ENCODE results near the gene FFAR1. TPM values are rescaled to one million over a fixed set of nuclear protein-coding genes. Genes with fewer than 3 reads are reported as not detected.

The FFAR1 gene
- total and polyA plus RNA-seq, 2 experiments from 2014 or later: not detected

DNA sequence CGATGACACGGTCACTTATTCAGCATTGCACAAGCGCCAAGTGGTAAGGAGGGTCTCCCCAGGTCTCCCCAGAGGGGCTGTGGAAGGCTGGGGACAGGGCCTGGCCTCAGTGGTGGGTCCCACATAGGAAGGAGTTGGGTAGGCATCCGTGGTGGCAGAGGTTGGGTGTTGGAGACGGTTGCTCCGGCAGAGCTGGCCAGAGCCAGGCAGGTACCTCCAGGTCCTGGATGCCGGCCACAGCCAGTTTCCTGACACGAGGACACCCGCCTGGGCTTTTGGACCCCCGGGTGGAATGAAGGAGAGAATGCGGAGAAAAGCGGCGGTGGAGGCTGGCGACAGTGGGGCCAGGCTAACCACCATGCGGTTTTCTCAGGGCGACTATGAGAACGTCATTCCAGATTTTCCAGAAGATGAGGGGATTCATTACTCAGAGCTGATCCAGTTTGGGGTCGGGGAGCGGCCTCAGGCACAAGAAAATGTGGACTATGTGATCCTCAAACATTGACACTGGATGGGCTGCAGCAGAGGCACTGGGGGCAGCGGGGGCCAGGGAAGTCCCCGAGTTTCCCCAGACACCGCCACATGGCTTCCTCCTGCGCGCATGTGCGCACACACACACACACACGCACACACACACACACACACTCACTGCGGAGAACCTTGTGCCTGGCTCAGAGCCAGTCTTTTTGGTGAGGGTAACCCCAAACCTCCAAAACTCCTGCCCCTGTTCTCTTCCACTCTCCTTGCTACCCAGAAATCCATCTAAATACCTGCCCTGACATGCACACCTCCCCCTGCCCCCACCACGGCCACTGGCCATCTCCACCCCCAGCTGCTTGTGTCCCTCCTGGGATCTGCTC lies 1.3 kb upstream of the FFAR1 start:
- Mint-ChIP-seq H3K4me3 (no peak overlapping the region), H3K4me1 (peaks cover 11% of the 10 kb centered on the region; the same call in 2 of the 3 replicates), H3K27ac (no peak overlapping the region), H3K36me3 (ENCODE audit: low read depth) (no peaks in the 10 kb centered on the region), H3K9me3 (no peaks in the 10 kb centered on the region), H3K27me3 (ENCODE audit: insufficient read depth, low read depth, poor library complexity) (peaks cover 20% of the 10 kb centered on the region)
- H3F3A ChIP-seq (replicated peaks; ENCODE audit: low read depth): no peaks in the 10 kb centered on the region
- H3K79me2 ChIP-seq (replicated peaks; ENCODE audit: insufficient read depth): no peaks in the 10 kb centered on the region
- H3K27me3 ChIP-seq (ENCODE audit: insufficient read depth): no peaks in the 10 kb centered on the region
- H3K36me3 ChIP-seq (ENCODE audit: insufficient read depth): no peaks in the 10 kb centered on the region
- H3K4me3 ChIP-seq: no peak overlapping the region
- H3K4me1 ChIP-seq (ENCODE audit: insufficient read depth): no peaks in the 10 kb centered on the region
- DNase-seq (ENCODE audit: low spot score) (no peak), ATAC-seq (no peak)
- H2AFZ ChIP-seq: no peak overlapping the region; the same call in 1 of the 2 replicates
- H3K27ac ChIP-seq (ENCODE audit: low read depth): no peak overlapping the region
- no peak overlapping the region for H3K4me2 ChIP-seq
- no peaks in the 10 kb centered on the region for H3K9me2 ChIP-seq (ENCODE audit: insufficient read depth)
- no peak for TF ChIP-seq JUNB (IDR thresholded peaks at IDR 0.05; ENCODE audit: unreplicated experiment)
- TF ChIP-seq, protein P1, sequence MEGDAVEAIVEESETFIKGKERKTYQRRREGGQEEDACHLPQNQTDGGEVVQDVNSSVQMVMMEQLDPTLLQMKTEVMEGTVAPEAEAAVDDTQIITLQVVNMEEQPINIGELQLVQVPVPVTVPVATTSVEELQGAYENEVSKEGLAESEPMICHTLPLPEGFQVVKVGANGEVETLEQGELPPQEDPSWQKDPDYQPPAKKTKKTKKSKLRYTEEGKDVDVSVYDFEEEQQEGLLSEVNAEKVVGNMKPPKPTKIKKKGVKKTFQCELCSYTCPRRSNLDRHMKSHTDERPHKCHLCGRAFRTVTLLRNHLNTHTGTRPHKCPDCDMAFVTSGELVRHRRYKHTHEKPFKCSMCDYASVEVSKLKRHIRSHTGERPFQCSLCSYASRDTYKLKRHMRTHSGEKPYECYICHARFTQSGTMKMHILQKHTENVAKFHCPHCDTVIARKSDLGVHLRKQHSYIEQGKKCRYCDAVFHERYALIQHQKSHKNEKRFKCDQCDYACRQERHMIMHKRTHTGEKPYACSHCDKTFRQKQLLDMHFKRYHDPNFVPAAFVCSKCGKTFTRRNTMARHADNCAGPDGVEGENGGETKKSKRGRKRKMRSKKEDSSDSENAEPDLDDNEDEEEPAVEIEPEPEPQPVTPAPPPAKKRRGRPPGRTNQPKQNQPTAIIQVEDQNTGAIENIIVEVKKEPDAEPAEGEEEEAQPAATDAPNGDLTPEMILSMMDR (conservative IDR thresholded peaks at IDR 0.05; ENCODE audit: low read depth in 2 of 2): no peak
- TF ChIP-seq ZNF114 (CRISPR knock-in tag; IDR thresholded peaks at IDR 0.05): no peak
- TF ChIP-seq, protein P2, sequence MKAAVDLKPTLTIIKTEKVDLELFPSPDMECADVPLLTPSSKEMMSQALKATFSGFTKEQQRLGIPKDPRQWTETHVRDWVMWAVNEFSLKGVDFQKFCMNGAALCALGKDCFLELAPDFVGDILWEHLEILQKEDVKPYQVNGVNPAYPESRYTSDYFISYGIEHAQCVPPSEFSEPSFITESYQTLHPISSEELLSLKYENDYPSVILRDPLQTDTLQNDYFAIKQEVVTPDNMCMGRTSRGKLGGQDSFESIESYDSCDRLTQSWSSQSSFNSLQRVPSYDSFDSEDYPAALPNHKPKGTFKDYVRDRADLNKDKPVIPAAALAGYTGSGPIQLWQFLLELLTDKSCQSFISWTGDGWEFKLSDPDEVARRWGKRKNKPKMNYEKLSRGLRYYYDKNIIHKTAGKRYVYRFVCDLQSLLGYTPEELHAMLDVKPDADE (IDR thresholded peaks at IDR 0.05): no peak
- TF ChIP-seq EZH2 (IDR thresholded peaks at IDR 0.05; ENCODE audit: low read depth, unreplicated experiment): no peak
- no peak for TF ChIP-seq POLR2AphosphoS5 (IDR thresholded peaks at IDR 0.05; ENCODE audit: low read depth)
- TF ChIP-seq EZH2phosphoT487 (IDR thresholded peaks at IDR 0.05; ENCODE audit: unreplicated experiment): no peak
- no peak for TF ChIP-seq NANOG (IDR thresholded peaks at IDR 0.05; ENCODE audit: borderline replicate concordance)
- no peak for TF ChIP-seq ZNF331 (CRISPR knock-in tag; IDR thresholded peaks at IDR 0.05; ENCODE audit: low read depth)
- TF ChIP-seq, protein P3, sequence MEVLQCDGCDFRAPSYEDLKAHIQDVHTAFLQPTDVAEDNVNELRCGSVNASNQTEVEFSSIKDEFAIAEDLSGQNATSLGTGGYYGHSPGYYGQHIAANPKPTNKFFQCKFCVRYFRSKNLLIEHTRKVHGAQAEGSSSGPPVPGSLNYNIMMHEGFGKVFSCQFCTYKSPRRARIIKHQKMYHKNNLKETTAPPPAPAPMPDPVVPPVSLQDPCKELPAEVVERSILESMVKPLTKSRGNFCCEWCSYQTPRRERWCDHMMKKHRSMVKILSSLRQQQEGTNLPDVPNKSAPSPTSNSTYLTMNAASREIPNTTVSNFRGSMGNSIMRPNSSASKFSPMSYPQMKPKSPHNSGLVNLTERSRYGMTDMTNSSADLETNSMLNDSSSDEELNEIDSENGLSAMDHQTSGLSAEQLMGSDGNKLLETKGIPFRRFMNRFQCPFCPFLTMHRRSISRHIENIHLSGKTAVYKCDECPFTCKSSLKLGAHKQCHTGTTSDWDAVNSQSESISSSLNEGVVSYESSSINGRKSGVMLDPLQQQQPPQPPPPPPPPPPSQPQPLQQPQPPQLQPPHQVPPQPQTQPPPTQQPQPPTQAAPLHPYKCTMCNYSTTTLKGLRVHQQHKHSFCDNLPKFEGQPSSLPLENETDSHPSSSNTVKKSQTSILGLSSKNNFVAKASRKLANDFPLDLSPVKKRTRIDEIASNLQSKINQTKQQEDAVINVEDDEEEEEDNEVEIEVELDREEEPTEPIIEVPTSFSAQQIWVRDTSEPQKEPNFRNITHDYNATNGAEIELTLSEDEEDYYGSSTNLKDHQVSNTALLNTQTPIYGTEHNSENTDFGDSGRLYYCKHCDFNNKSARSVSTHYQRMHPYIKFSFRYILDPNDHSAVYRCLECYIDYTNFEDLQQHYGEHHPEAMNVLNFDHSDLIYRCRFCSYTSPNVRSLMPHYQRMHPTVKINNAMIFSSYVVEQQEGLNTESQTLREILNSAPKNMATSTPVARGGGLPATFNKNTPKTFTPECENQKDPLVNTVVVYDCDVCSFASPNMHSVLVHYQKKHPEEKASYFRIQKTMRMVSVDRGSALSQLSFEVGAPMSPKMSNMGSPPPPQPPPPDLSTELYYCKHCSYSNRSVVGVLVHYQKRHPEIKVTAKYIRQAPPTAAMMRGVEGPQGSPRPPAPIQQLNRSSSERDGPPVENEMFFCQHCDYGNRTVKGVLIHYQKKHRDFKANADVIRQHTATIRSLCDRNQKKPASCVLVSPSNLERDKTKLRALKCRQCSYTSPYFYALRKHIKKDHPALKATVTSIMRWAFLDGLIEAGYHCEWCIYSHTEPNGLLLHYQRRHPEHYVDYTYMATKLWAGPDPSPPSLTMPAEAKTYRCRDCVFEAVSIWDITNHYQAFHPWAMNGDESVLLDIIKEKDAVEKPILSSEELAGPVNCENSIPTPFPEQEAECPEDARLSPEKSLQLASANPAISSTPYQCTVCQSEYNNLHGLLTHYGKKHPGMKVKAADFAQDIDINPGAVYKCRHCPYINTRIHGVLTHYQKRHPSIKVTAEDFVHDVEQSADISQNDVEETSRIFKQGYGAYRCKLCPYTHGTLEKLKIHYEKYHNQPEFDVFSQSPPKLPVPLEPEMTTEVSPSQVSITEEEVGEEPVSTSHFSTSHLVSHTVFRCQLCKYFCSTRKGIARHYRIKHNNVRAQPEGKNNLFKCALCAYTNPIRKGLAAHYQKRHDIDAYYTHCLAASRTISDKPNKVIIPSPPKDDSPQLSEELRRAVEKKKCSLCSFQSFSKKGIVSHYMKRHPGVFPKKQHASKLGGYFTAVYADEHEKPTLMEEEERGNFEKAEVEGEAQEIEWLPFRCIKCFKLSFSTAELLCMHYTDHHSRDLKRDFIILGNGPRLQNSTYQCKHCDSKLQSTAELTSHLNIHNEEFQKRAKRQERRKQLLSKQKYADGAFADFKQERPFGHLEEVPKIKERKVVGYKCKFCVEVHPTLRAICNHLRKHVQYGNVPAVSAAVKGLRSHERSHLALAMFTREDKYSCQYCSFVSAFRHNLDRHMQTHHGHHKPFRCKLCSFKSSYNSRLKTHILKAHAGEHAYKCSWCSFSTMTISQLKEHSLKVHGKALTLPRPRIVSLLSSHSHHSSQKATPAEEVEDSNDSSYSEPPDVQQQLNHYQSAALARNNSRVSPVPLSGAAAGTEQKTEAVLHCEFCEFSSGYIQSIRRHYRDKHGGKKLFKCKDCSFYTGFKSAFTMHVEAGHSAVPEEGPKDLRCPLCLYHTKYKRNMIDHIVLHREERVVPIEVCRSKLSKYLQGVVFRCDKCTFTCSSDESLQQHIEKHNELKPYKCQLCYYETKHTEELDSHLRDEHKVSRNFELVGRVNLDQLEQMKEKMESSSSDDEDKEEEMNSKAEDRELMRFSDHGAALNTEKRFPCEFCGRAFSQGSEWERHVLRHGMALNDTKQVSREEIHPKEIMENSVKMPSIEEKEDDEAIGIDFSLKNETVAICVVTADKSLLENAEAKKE (CRISPR knock-in tag; IDR thresholded peaks at IDR 0.05): no peak
- H4K20me1 ChIP-seq (replicated peaks; ENCODE audit: insufficient read depth): no peaks in the 10 kb centered on the region
